EH (cell line): Measurements from ENCODE around the gene CCDC192.
"Not testable (repeated sequence)": the region's sequence is repeated elsewhere in the genome, so short reads cannot be mapped to it uniquely, and the experiment has no call there.

Experiments used
- DNase-seq: peaks from one replicate; pipeline ENCODE4 v3.0.0-alpha.2; 2015; ENCODE audit warnings: low read depth

Gene CCDC192

GRCh38 chr5:127766676-127767335 is 63.6 kb downstream of the CCDC192 start:
- peak; percentile 78 for DNase-seq

- DNase-seq, result no peak
Measured at GRCh38 chr5:127769386-127769785, 66.2 kb downstream of the CCDC192 start.

- no peak for DNase-seq
Measured at GRCh38 chr5:127770272-127770671, 67.1 kb downstream of the CCDC192 start.

- no peak for DNase-seq
Measured at GRCh38 chr5:127772531-127772930, 69.3 kb downstream of the CCDC192 start.

GRCh38 chr5:127774221-127774620 is 71.0 kb downstream of the CCDC192 start:
- no peak for DNase-seq

GRCh38 chr5:127776477-127776876 is 73.3 kb downstream of the CCDC192 start:
- no peak for DNase-seq

GRCh38 chr5:127777957-127778356 is 74.8 kb downstream of the CCDC192 start:
- DNase-seq, result no peak

- not testable (repeated sequence) for DNase-seq
Measured at GRCh38 chr5:127782450-127782849, 79.3 kb downstream of the CCDC192 start.

GRCh38 chr5:127785098-127785927 is 82.1 kb downstream of the CCDC192 start:
- peak; percentile 92 for DNase-seq

- no peak for DNase-seq
Measured at GRCh38 chr5:127791439-127791838, 88.2 kb downstream of the CCDC192 start.

GRCh38 chr5:127791908-127792307 is 88.7 kb downstream of the CCDC192 start:
- DNase-seq, result not testable (repeated sequence)

GRCh38 chr5:127793052-127793451 is 89.9 kb downstream of the CCDC192 start:
- no peak for DNase-seq

- no peak for DNase-seq
Measured at GRCh38 chr5:127793879-127794278, 90.7 kb downstream of the CCDC192 start.

GRCh38 chr5:127796211-127796610 is 93.0 kb downstream of the CCDC192 start:
- DNase-seq, result no peak

- DNase-seq, result peak; percentile 34
Measured at GRCh38 chr5:127799293-127799905, 96.2 kb downstream of the CCDC192 start.

- peak; percentile 87 for DNase-seq
Measured at GRCh38 chr5:127801751-127802476, 98.7 kb downstream of the CCDC192 start.

- DNase-seq, result peak; percentile 47
Measured at GRCh38 chr5:127802477-127802865, 99.3 kb downstream of the CCDC192 start.

GRCh38 chr5:127804886-127805426 is 101.8 kb downstream of the CCDC192 start:
- DNase-seq, result peak; percentile 62

GRCh38 chr5:127805448-127805847 is 102.3 kb downstream of the CCDC192 start:
- DNase-seq, result no peak

- DNase-seq, result no peak
Measured at GRCh38 chr5:127806776-127807175, 103.6 kb downstream of the CCDC192 start.

- no peak for DNase-seq
Measured at GRCh38 chr5:127809533-127809932, 106.3 kb downstream of the CCDC192 start.

- no peak for DNase-seq
Measured at GRCh38 chr5:127810017-127810416, 106.8 kb downstream of the CCDC192 start.
